ENCODE data around the gene TNFRSF14.
"Not testable (repeated sequence)": the region's sequence is repeated elsewhere in the genome, so short reads cannot be mapped to it uniquely, and the experiment has no call there.

- TF ChIP-seq CTCF (IDR thresholded peaks at IDR 0.05; ENCODE audit: low read depth, low read length, missing input control); TAF1 (conservative IDR thresholded peaks at IDR 0.05); SP1 (IDR thresholded peaks at IDR 0.05); YY1 (IDR thresholded peaks at IDR 0.05); JUND (IDR thresholded peaks at IDR 0.05); MAX (IDR thresholded peaks at IDR 0.05); RAD21 (IDR thresholded peaks at IDR 0.05); RXRA (IDR thresholded peaks at IDR 0.05); REST (IDR thresholded peaks at IDR 0.05); HNF4A (conservative IDR thresholded peaks at IDR 0.05); FOXA1 (IDR thresholded peaks at IDR 0.05): not testable (repeated sequence)
Observed at GRCh38 chr1:2551544-2551943, 4.6 kb upstream of the TNFRSF14 start.
